H9 (cell line): ENCODE results near the gene ZNF652. TPM values are rescaled to one million over a fixed set of nuclear protein-coding genes. Genes with fewer than 3 reads are reported as not detected.

ENCODE experiments used
- DNase-seq: peaks from one replicate; pipeline ENCODE4 v3.0.0-alpha.2; 2017
- H2AFZ ChIP-seq: one replicate; pipeline ENCODE4 v1.6.1; 2013; ENCODE audit warnings: mild to moderate bottlenecking, low read length, control low read depth, moderate library complexity
- H2AK5ac ChIP-seq: 2 replicates; pipeline ENCODE4 v1.6.1; 2013; ENCODE audit warnings: low read length, control low read depth, mixed read lengths; ENCODE audit not compliant: insufficient read length
- H2BK120ac ChIP-seq: one replicate; pipeline ENCODE4 v1.6.1; 2013; ENCODE audit warnings: low read depth, mild to moderate bottlenecking, low read length, control low read depth, inconsistent platforms; ENCODE audit not compliant: poor library complexity, severe bottlenecking
- H2BK12ac ChIP-seq: 2 replicates; pipeline ENCODE4 v1.6.1; 2013; ENCODE audit warnings: low read length, control low read depth, mixed read lengths, low read depth; ENCODE audit not compliant: insufficient read length
- H2BK15ac ChIP-seq: 2 replicates; pipeline ENCODE4 v1.6.1; 2013; ENCODE audit warnings: low read depth, low read length, control low read depth
- H2BK20ac ChIP-seq: one replicate; pipeline ENCODE4 v1.6.1; 2013; ENCODE audit warnings: low read depth, mild to moderate bottlenecking, low read length, control low read depth, inconsistent platforms; ENCODE audit not compliant: poor library complexity, severe bottlenecking
- H2BK5ac ChIP-seq: 2 replicates; pipeline ENCODE4 v1.6.1; 2013; ENCODE audit warnings: low read length, control low read depth, mixed read lengths; ENCODE audit not compliant: insufficient read length
- H3K14ac ChIP-seq: 2 replicates; pipeline ENCODE4 v1.6.1; 2013; ENCODE audit warnings: low read length, control low read depth; ENCODE audit not compliant: insufficient read depth
- H3K18ac ChIP-seq: 2 replicates; pipeline ENCODE4 v1.6.1; 2013; ENCODE audit warnings: low read depth, mild to moderate bottlenecking, mixed read lengths, low read length, control low read depth; ENCODE audit not compliant: insufficient read length
- H3K23ac ChIP-seq: 2 replicates; pipeline ENCODE4 v1.6.1; 2013; ENCODE audit warnings: low read length, control low read depth, mixed read lengths, low read depth; ENCODE audit not compliant: insufficient read length
- H3K23me2 ChIP-seq: 2 replicates; pipeline ENCODE4 v1.6.1; 2013; ENCODE audit warnings: low read depth, mild to moderate bottlenecking, mixed read lengths, low read length, control low read depth; ENCODE audit not compliant: insufficient read length, poor library complexity, severe bottlenecking
- H3K27ac ChIP-seq: 2 replicates; pipeline ENCODE4 v1.5.1; 2013; ENCODE audit warnings: low read length, control low read depth, mixed read lengths, low read depth; ENCODE audit not compliant: insufficient read length
- H3K27me3 ChIP-seq: 2 replicates; pipeline ENCODE4 v1.6.1; 2013; ENCODE audit warnings: low read length, control low read depth, inconsistent platforms; ENCODE audit not compliant: insufficient read depth
- H3K4ac ChIP-seq: 2 replicates; pipeline ENCODE4 v1.6.1; 2013; ENCODE audit warnings: low read depth, mild to moderate bottlenecking, control low read depth, inconsistent platforms, low read length, moderate library complexity
- H3K4me1 ChIP-seq: 2 replicates; pipeline ENCODE4 v1.6.1; 2013; ENCODE audit warnings: low read length, control low read depth, inconsistent platforms; ENCODE audit not compliant: insufficient read depth
- H3K4me2 ChIP-seq: 2 replicates; pipeline ENCODE4 v1.6.1; 2013; ENCODE audit warnings: low read length, control low read depth, mixed read lengths; ENCODE audit not compliant: insufficient read length, insufficient read depth
- H3K56ac ChIP-seq: 2 replicates; pipeline ENCODE4 v1.6.1; 2013; ENCODE audit warnings: low read depth, mild to moderate bottlenecking, mixed read lengths, low read length, control low read depth; ENCODE audit not compliant: insufficient read length
- H3K79me1 ChIP-seq: 2 replicates; pipeline ENCODE4 v1.6.1; 2013; ENCODE audit warnings: low read depth, mild to moderate bottlenecking, moderate library complexity, low read length, control low read depth, inconsistent platforms; ENCODE audit not compliant: insufficient read depth, poor library complexity, severe bottlenecking
- H3K79me2 ChIP-seq: 2 replicates; pipeline ENCODE4 v1.6.1; 2013; ENCODE audit warnings: low read length, control low read depth, inconsistent platforms; ENCODE audit not compliant: insufficient read depth
- H3K9ac ChIP-seq: 2 replicates; pipeline ENCODE4 v1.6.1; 2013; ENCODE audit warnings: low read length, control low read depth, mixed read lengths; ENCODE audit not compliant: insufficient read length; ENCODE audit errors: extremely low read depth
- H3K9me3 ChIP-seq: one replicate; pipeline ENCODE4 v1.6.1; 2013; ENCODE audit warnings: low read depth, low read length, inconsistent platforms; ENCODE audit not compliant: control insufficient read depth
- H3T11ph ChIP-seq: one replicate; pipeline ENCODE4 v1.6.1; 2013; ENCODE audit warnings: mild to moderate bottlenecking, low read length, control low read depth, inconsistent platforms
- H4K20me1 ChIP-seq: one replicate; pipeline ENCODE4 v1.6.1; 2013; ENCODE audit not compliant: control insufficient read depth, insufficient read length, insufficient read depth
- H4K5ac ChIP-seq: 2 replicates; pipeline ENCODE4 v1.6.1; 2013; ENCODE audit warnings: low read depth, mild to moderate bottlenecking, mixed read lengths, low read length, control low read depth; ENCODE audit not compliant: insufficient read length
- H4K8ac ChIP-seq: replicated peaks from 2 replicates; pipeline ENCODE4 v1.6.1; 2013; ENCODE audit warnings: low read length, control low read depth, mixed read lengths, low read depth; ENCODE audit not compliant: insufficient read length
- H4K91ac ChIP-seq: 2 replicates; pipeline ENCODE4 v1.6.1; 2013; ENCODE audit warnings: low read depth, mild to moderate bottlenecking, moderate library complexity, mixed read lengths, low read length, control low read depth; ENCODE audit not compliant: insufficient read length
- H3K27ac Mint-ChIP-seq, 3 experiments: 2 replicates in 2 of 3; 3 replicates in 1 of 3; pipeline ENCODE4 v1.8.0; 2020 to 2021; ENCODE audit warnings: mixed read lengths in 3 of 3, mild to moderate bottlenecking in 1 of 3, moderate library complexity in 1 of 3
- H3K27me3 Mint-ChIP-seq: 2 replicates; pipeline ENCODE4 v1.8.0; 2021; ENCODE audit warnings: low read depth, mild to moderate bottlenecking, moderate library complexity, mixed read lengths
- H3K36me3 Mint-ChIP-seq, 3 experiments: 2 replicates in 2 of 3; 3 replicates in 1 of 3; pipeline ENCODE4 v1.8.0; 2020 to 2021; ENCODE audit warnings: low read depth in 3 of 3, mixed read lengths in 3 of 3; ENCODE audit not compliant: insufficient read depth in 1 of 3
- H3K4me1 Mint-ChIP-seq, 2 experiments: 2 replicates each; pipeline ENCODE4 v1.8.0; 2020; ENCODE audit warnings: mixed read lengths in 2 of 2
- H3K4me3 Mint-ChIP-seq, 2 experiments: 2 replicates in 1 of 2; 3 replicates in 1 of 2; pipeline ENCODE4 v1.8.0; 2020 to 2021; ENCODE audit warnings: mild to moderate bottlenecking in 2 of 2, mixed read lengths in 2 of 2, moderate library complexity in 1 of 2
- H3K9me3 Mint-ChIP-seq, 2 experiments: 2 replicates in 1 of 2; 3 replicates in 1 of 2; pipeline ENCODE4 v1.8.0; 2020; ENCODE audit warnings: mild to moderate bottlenecking in 2 of 2, mixed read lengths in 2 of 2, moderate library complexity in 1 of 2
- CTCF ChIP-seq: fragments of 200-600 bp; sonication (generic); conservative IDR thresholded peaks from 3 replicates; pipeline ENCODE4 v1.8.0; 2021; ENCODE audit warnings: antibody characterized with exemption, mild to moderate bottlenecking
- WGBS: extraction: QIAGEN DNeasy Blood & Tissue Kit; methylation state at CpG from one replicate; pipeline ENCODE4 v1.1.7; 2013; ENCODE audit warnings: missing lambda C conversion rate, low lambda C conversion rate, mixed read lengths; ENCODE audit not compliant: insufficient read length; ENCODE audit errors: extremely low coverage; 5-methylcytosine and 5-hydroxymethylcytosine counted together
- total RNA-seq: library from RNA; stranded (reverse); gene quantifications from 2 replicates; pipeline ENCODE4 v1.2.1, GENCODE V29; 2021

ZNF652 gene
- total RNA-seq, 1 experiment from 2014 or later, result 33.6 TPM

DNA sequence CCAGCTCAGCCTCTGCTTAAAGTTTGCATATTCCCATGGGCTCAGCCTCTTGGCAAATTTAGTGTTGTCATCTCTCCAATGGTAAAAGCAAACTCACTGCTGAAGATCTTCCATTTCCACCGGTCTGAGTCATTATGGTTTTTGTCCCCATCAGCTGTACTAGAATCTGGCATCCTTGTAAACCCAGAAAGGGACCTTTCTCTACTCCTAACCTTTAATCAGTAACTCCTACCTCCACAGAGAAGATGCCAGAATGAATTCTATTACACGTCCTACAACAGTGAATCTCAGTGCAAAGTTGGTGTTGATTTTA lies 45.8 kb downstream of the ZNF652 start:
- Histone ChIP-seq H2AK5ac (no peak overlapping the region), H3K9me3 (no peaks in the 10 kb centered on the region), H3K23me2 (no peaks in the 10 kb centered on the region), H2BK120ac (no peak overlapping the region), H3T11ph (no peak overlapping the region), H3K4me2 (no peak overlapping the region), H2BK12ac (no peak overlapping the region), H2BK5ac (no peak overlapping the region), H3K4ac (no peak overlapping the region), H3K27ac (no peak overlapping the region), H4K8ac (no peak overlapping the region), H2AFZ (no peak overlapping the region), H4K5ac (no peak overlapping the region), H3K79me1 (peaks cover 2% of the 10 kb centered on the region), H3K9ac (no peak overlapping the region), H3K79me2 (no peaks in the 10 kb centered on the region), H3K27me3 (no peaks in the 10 kb centered on the region), H3K4me1 (no peaks in the 10 kb centered on the region), H3K23ac (no peak overlapping the region), H3K14ac (no peak overlapping the region), H3K56ac (no peak overlapping the region), H4K20me1 (no peaks in the 10 kb centered on the region), H2BK15ac (no peak overlapping the region), H4K91ac (no peak overlapping the region), H2BK20ac (no peak overlapping the region), H3K18ac (no peak overlapping the region)
- no CpG with 5 or more reads among the region's 2 CpGs for WGBS
- no peak overlapping the region for H3K4me3 Mint-ChIP-seq
- peaks cover 3 to 11% (median 5%) of the 10 kb centered on the region in 3 experiments; a peak in 5 of 7 replicates for H3K36me3 Mint-ChIP-seq
- H3K9me3 Mint-ChIP-seq, result no peaks in the 10 kb centered on the region
- TF ChIP-seq CTCF, result no peak
- no peak for DNase-seq
- H3K4me1 Mint-ChIP-seq, result peaks cover 10 to 15% of the 10 kb centered on the region in 2 experiments; a peak in 2 of 4 replicates
- no peaks in the 10 kb centered on the region for H3K27me3 Mint-ChIP-seq
- peak overlapping the region in 1 of 3 experiments; percentile 33; a peak in 2 of 7 replicates for H3K27ac Mint-ChIP-seq
